Common myeloid progenitor, CD34-positive (primary cell): Measurements from ENCODE around the gene MARK3.

Experiments
- CTCF ChIA-PET: fragments of 350-600 bp; sonication (Branson Sonifier 250); formaldehyde crosslinking; loops from one replicate; lab custom pipeline; 2021; ENCODE audit warnings: antibody characterized with exemption; lab: Charles Lee
- POLR2A ChIA-PET: fragments of 350-600 bp; sonication (Branson Sonifier 250); formaldehyde crosslinking; loops from one replicate; lab custom pipeline; 2021; ENCODE audit warnings: antibody characterized with exemption; lab: Charles Lee
- DNase-seq, 3 donors: peaks; one replicate each; pipeline versions ENCODE4 v3.0.0 to v3.0.0-alpha.2; 2013
- H3K27ac ChIP-seq, 2 experiments: 1 replicate in 1 of 2; 2 replicates in 1 of 2; pipeline ENCODE4 v1.7.0; 2013; ENCODE audit warnings: inconsistent platforms in 2 of 2, low read length in 2 of 2, mild to moderate bottlenecking in 2 of 2, low read depth in 1 of 2, moderate library complexity in 1 of 2; ENCODE audit not compliant: severe bottlenecking in 2 of 2, insufficient read depth in 1 of 2, poor library complexity in 1 of 2
- H3K27me3 ChIP-seq, 5 experiments: replicated peaks in 2 of 5; 1 replicate in 3 of 5; 2 replicates in 2 of 5; pipeline versions ENCODE4 v1.6.1 to v1.7.0; 2013; ENCODE audit warnings: low read length in 4 of 5, mild to moderate bottlenecking in 2 of 5, moderate library complexity in 2 of 5, inconsistent platforms in 1 of 5; ENCODE audit not compliant: insufficient read depth in 5 of 5, control insufficient read depth in 4 of 5
- H3K36me3 ChIP-seq, 4 experiments: 1 replicate in 2 of 4; 2 replicates in 2 of 4; pipeline versions ENCODE4 v1.6.1 to v1.7.0; 2013; ENCODE audit warnings: low read length in 3 of 4, control low read depth in 1 of 4, mild to moderate bottlenecking in 1 of 4; ENCODE audit not compliant: control insufficient read depth in 4 of 4, insufficient read depth in 4 of 4
- H3K4me1 ChIP-seq, 4 experiments: 1 replicate in 3 of 4; 2 replicates in 1 of 4; pipeline versions ENCODE4 v1.6.1 to v1.7.1; 2013; ENCODE audit warnings: low read length in 3 of 4, mild to moderate bottlenecking in 3 of 4, control low read depth in 1 of 4, inconsistent platforms in 1 of 4, moderate library complexity in 1 of 4; ENCODE audit not compliant: control insufficient read depth in 4 of 4, insufficient read depth in 4 of 4; ENCODE audit errors: control extremely low read depth in 1 of 4
- H3K4me3 ChIP-seq, 7 experiments: 1 replicate in 4 of 7; 2 replicates in 3 of 7; pipeline versions ENCODE4 v1.5.1 to v1.7.0; 2013; ENCODE audit warnings: mild to moderate bottlenecking in 7 of 7, low read length in 6 of 7, moderate library complexity in 6 of 7, inconsistent platforms in 2 of 7, low read depth in 2 of 7, control low read depth in 1 of 7; ENCODE audit not compliant: insufficient read depth in 4 of 7, control insufficient read depth in 1 of 7; ENCODE audit errors: extremely low read depth in 1 of 7
- H3K9me3 ChIP-seq, 5 experiments: 1 replicate in 4 of 5; 2 replicates in 1 of 5; pipeline versions ENCODE4 v1.6.1 to v1.7.1; 2013; ENCODE audit warnings: low read length in 4 of 5, mild to moderate bottlenecking in 2 of 5, inconsistent platforms in 1 of 5, low read depth in 1 of 5, moderate library complexity in 1 of 5; ENCODE audit not compliant: control insufficient read depth in 4 of 5, insufficient read depth in 2 of 5; ENCODE audit errors: control extremely low read depth in 1 of 5
- WGBS: methylation state at CpG from one replicate; pipeline ENCODE4 v1.1.5; 2013; ENCODE audit not compliant: insufficient coverage; 5-methylcytosine and 5-hydroxymethylcytosine counted together

Gene MARK3

DNA sequence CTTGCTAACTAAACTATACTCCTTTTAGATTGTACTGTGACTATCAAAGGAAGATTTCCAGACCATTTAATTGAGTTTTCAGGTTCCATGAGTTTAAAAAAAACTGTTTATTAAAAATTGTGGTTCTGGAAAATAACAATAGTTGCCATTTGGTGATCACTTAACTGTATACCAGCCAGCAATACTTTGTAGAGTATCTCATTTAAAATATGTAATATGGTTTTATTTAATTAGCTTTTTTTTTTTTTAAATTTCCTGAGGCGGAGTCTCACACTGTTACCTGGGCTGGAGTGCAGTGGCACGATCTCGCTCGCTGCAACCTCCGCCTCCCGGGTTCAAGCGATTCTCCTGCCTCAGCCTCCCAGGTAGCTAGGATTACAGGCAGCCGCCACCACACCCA lies 7.4 kb downstream of the MARK3 start:
- CTCF ChIA-PET: interaction anchor here (0.6 to 6.0 kb wide), 13 partner anchors 10 to 1354 kb away, joined by 3 to 37 read pairs (median 4); no protein-coding TSS in a partner anchor
- POLR2A ChIA-PET: no interaction called here
- no peak overlapping the region for H3K27ac ChIP-seq

DNA sequence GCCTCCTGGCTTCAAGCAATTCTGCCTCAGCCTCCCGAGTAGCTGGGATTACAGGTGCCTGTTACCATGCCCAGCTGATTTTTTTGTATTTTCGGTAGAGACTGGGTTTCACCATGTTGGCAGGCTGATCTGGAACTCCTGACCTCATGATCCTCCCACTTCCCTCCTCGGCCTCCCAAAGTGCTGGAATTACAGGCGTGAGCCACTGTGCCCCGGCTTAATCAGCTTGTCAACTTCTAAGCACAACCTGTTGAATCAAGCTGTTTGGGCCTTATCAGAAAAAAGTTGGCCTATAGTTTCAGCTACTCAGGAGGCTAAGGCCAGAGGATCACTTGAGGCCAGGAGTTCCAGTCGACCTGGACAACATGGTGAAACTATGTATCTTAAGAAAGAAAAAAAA lies 7.9 kb downstream of the MARK3 start:
- H3K27me3 ChIP-seq: no peaks in the 10 kb centered on the region
- DNase-seq: no peak
- H3K4me1 ChIP-seq: peaks cover 0 to 34% (median 22%) of the 10 kb centered on the region in 4 experiments
- no peak overlapping the region for H3K4me3 ChIP-seq
- POLR2A ChIA-PET: no interaction called here
- CTCF ChIA-PET: interaction anchor here (1.1 to 6.0 kb wide), 11 partner anchors 10 to 93 kb away, joined by 3 to 37 read pairs (median 4); no protein-coding TSS in a partner anchor
- 93% methylated on average over 5 of the region's 6 CpGs for WGBS
- H3K27ac ChIP-seq: no peak overlapping the region
- H3K9me3 ChIP-seq: no peaks in the 10 kb centered on the region
- no peaks in the 10 kb centered on the region for H3K36me3 ChIP-seq

More for the DNA sequence above, 7.4 kb downstream of the MARK3 start:
- Histone ChIP-seq H3K9me3 (no peaks in the 10 kb centered on the region), H3K4me1 (peaks cover 0 to 36% (median 25%) of the 10 kb centered on the region in 4 experiments), H3K27me3 (no peaks in the 10 kb centered on the region), H3K36me3 (no peaks in the 10 kb centered on the region), H3K4me3 (no peak overlapping the region)
- DNase-seq: no peak
- whole genome bisulfite sequencing: 99% methylated on average over 7 of the region's 8 CpGs

DNA sequence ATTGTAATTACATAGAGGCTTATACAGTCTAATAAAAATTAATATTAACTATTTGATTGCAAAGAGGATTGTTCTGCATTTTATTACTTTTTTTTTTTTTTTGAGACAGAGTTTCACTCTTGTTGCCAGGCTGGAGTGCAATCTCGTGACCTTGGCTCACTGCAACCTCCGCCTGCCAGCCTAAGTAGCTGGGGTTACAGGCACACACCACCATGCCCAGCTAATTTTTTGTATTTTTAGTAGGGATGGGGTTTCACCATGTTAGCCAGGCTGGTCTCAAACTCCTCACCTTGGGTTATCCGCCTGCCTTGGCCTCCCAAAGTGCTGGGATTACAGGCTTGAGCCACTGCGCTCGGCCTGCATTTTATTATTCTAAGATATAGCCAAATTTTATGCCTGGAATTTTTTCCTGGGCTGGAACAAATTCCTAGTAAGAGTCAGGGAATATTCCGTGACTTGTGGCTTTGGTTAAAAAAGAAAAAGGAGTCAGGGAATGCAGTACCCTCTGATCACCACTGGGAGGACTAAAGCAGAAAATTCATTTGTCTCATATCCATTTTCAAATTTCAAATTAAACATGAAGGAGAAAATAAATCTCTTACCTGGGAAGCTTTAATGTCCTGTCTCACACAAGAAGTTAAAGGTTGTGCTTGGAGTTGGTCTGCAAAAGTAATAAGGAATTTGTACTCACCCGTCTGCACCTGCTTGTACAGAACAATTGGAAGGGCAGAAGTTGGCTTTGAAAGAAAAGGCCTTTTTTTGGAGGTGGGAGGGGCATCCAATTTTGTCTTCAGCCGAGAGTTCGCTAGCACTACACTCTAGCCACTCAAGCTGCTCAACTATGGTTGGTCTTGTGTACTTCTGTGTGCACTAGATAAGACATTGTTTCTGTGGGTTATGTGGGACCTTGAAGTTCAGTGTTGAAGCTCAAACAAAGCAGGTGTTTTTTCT lies 8.7 kb downstream of the MARK3 start:
- ChIA-PET CTCF (interaction anchor here (0.7 to 6.0 kb wide), 13 partner anchors 10 to 92 kb away, joined by 3 to 37 read pairs (median 4); no protein-coding TSS in a partner anchor), POLR2A (interaction anchor here (0.6 kb wide), 1 partner anchor 48 kb away, joined by 3 read pairs; no protein-coding TSS in a partner anchor)
- Histone ChIP-seq H3K4me3 (no peak overlapping the region), H3K36me3 (no peaks in the 10 kb centered on the region), H3K9me3 (no peaks in the 10 kb centered on the region), H3K27ac (no peak overlapping the region), H3K27me3 (no peaks in the 10 kb centered on the region), H3K4me1 (peaks cover 0 to 33% (median 19%) of the 10 kb centered on the region in 4 experiments)
- 84% methylated on average over 3 of the region's 9 CpGs for WGBS
- peak; percentile 73 to 91 (median 83) for DNase-seq

GRCh38 chr14:103395244-103395643 lies 10.0 kb downstream of the MARK3 start:
- no peaks in the 10 kb centered on the region for H3K9me3 ChIP-seq
- no peak for DNase-seq
- H3K4me3 ChIP-seq: no peak overlapping the region
- CTCF ChIA-PET: no interaction called here
- 100% methylated on average over 1 of the region's 2 CpGs for WGBS
- H3K4me1 ChIP-seq: peaks cover 1 to 36% (median 24%) of the 10 kb centered on the region in 4 experiments
- no peak overlapping the region for H3K27ac ChIP-seq
- H3K27me3 ChIP-seq: no peaks in the 10 kb centered on the region
- no peaks in the 10 kb centered on the region for H3K36me3 ChIP-seq
- POLR2A ChIA-PET: no interaction called here

DNA sequence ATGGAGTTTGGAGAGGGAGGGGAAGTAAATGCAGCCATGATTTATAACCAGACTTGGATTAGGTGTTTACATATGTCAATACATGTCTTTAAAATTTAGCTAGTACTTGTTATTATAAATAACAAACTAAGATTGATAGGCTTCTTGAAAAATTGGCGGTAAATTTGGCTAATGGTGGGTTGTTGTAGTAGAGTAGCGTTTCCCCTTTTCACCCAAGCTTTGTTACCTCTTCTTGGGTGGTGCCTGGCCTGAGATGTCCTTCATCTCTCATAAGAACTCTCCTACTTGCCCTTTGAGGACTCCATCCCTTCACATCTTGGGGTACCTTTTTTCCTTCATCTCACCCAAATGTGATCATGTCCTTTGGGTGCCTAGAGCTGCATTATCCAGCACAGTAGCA lies 11.2 kb downstream of the MARK3 start:
- ChIA-PET POLR2A (no interaction called here), CTCF (interaction anchor here (1.2 kb wide), 1 partner anchor 63 kb away, joined by 4 read pairs; no protein-coding TSS in a partner anchor)
- no CpG with 5 or more reads among the region's 2 CpGs for WGBS
- no peak for DNase-seq
- Histone ChIP-seq H3K27me3 (no peaks in the 10 kb centered on the region), H3K4me3 (no peak overlapping the region), H3K9me3 (no peaks in the 10 kb centered on the region), H3K4me1 (peaks cover 4 to 46% (median 29%) of the 10 kb centered on the region in 4 experiments), H3K36me3 (no peaks in the 10 kb centered on the region), H3K27ac (no peak overlapping the region)

DNA sequence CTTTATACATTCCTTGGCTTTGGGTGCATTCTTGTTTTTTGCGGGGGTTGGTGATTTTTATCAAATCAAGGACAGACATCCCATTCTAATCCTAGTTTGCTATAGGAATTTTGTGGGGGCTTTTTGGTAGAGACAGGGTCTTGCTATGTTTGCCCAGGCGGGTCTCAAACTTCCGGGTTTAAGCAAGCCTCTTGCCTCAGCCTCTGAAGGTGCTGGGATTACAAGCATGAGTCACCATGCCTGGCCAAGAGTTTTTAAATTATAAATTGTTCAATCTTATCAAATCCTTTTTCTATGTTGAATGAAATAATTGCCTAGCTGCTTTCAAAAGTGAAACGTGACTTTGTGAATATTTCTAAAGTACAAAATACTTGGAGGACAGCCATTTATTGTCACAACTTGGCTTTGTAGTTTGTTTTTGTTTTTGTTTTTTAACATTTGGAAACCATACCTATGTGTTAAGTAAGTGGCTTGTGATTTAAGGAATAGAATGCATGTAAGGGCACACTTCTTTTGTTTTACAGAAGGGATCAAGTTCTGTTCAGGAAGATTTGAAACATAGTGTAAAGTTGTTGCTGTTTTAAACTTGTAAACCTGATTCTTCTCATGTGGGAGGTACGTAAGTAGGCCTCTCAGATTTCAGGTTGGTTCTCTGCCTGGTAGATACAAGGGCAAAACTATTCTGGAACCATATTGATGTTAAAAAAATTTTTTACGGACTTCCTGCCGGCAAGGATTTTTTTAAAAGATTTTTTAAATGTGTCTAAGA lies 13.4 kb downstream of the MARK3 start:
- no peak for DNase-seq
- 90% methylated on average over 3 of the region's 7 CpGs for WGBS
- CTCF ChIA-PET: interaction anchor here (1.4 kb wide), 1 partner anchor 7 kb away, joined by 5 read pairs; no protein-coding TSS in a partner anchor
- Histone ChIP-seq H3K9me3 (no peaks in the 10 kb centered on the region), H3K4me3 (no peak overlapping the region), H3K27ac (no peak overlapping the region), H3K27me3 (no peaks in the 10 kb centered on the region), H3K4me1 (peaks cover 8 to 56% (median 32%) of the 10 kb centered on the region in 4 experiments), H3K36me3 (no peaks in the 10 kb centered on the region)
- POLR2A ChIA-PET: no interaction called here
